ENCODE measurements around the gene ZDHHC12. TPM values are rescaled to one million over a fixed set of nuclear protein-coding genes. Genes with fewer than 3 reads are reported as not detected.

The ZDHHC12 gene
- total and polyA plus RNA-seq, 2 of the 13 experiments (the other 11 are each of a cell fraction or from before 2014, with no cell fraction given) = 25.4 to 28.0 TPM

- peaks cover 5 to 31% of the 10 kb centered on the region in 2 experiments; a peak in 4 of 5 replicates for H3K36me3 ChIP-seq (replicated peaks in 1 of 2; ENCODE audit: control insufficient read depth in 1 of 2, insufficient read depth in 2 of 2, low read length in 2 of 2)
- H4K20me1 ChIP-seq (ENCODE audit: insufficient read depth, low read length) = peaks cover 19% of the 10 kb centered on the region
- ChIA-PET POLR2A (interaction anchor here (0.6 to 1.3 kb wide), 5 partner anchors 26 to 140 kb away, joined by 3 to 6 read pairs (median 3); partner anchors contain the start of genes DYNC2I2 and SPOUT1), CTCF (ENCODE audit: low intra/inter-chr PET ratio, low total read pairs) (no interaction called here)
- 1% methylated on average over 16 of the region's 80 CpGs for WGBS (ENCODE audit: low lambda C conversion rate)
- peak overlapping the region; percentile 78 for H3K27ac ChIP-seq (ENCODE audit: extremely low read length, insufficient read depth, low read length)
- peaks cover 61% of the 10 kb centered on the region for H3K4me1 ChIP-seq (ENCODE audit: insufficient read depth, low read length)
- peak overlapping the region; percentile 83 for H3K9ac ChIP-seq (ENCODE audit: insufficient read depth, low read depth, low read length)
- H2AFZ ChIP-seq (ENCODE audit: low read length) = no peak overlapping the region
- TF ChIP-seq JARID2 (CRISPR knock-in tag; IDR thresholded peaks at IDR 0.05; ENCODE audit: insufficient replicate concordance) (no peak), YEATS4 (CRISPR knock-in tag; IDR thresholded peaks at IDR 0.05; ENCODE audit: borderline replicate concordance) (no peak), ZNF558 (CRISPR knock-in tag; IDR thresholded peaks at IDR 0.05; ENCODE audit: borderline replicate concordance) (0 out of 2 replicates have a peak, but pooled peaks have one; percentile 13), SKI (IDR thresholded peaks at IDR 0.05; ENCODE audit: partially characterized antibody) (peak; percentile 7), PHF20 (CRISPR knock-in tag; IDR thresholded peaks at IDR 0.05) (no peak), AGO2 (optimal IDR thresholded peaks at IDR 0.05; ENCODE audit: low read depth, low read length) (peak; percentile 63), YY1 (IDR thresholded peaks at IDR 0.05; ENCODE audit: insufficient read depth, insufficient replicate concordance, low read depth, low read length) (peak; percentile 41), ZNF747 (CRISPR knock-in tag; IDR thresholded peaks at IDR 0.05; ENCODE audit: borderline replicate concordance) (no peak), HNRNPK (IDR thresholded peaks at IDR 0.05; ENCODE audit: low read depth, low read length, poor library complexity, severe bottlenecking) (peak; percentile 67), AGO1 (IDR thresholded peaks at IDR 0.05; ENCODE audit: low read depth, low read length, poor library complexity, severe bottlenecking) (no peak), PATZ1 (CRISPR knock-in tag; IDR thresholded peaks at IDR 0.05) (peak; percentile 27; the same call in 1 of the 2 replicates), SALL1 (CRISPR knock-in tag; IDR thresholded peaks at IDR 0.05) (0 out of 2 replicates have a peak, but pooled peaks have one; percentile 4), ZSCAN20 (CRISPR knock-in tag; IDR thresholded peaks at IDR 0.05; ENCODE audit: borderline replicate concordance) (no peak)
- H3K79me2 ChIP-seq (ENCODE audit: insufficient read depth, low read length) = peaks cover 41% of the 10 kb centered on the region
- no peak for FAIRE-seq
- no peaks in the 10 kb centered on the region; a peak in 1 of 5 replicates for H3K27me3 ChIP-seq (ENCODE audit: control insufficient read depth in 1 of 2, insufficient read depth in 2 of 2, low read length in 2 of 2)
- no peaks in the 10 kb centered on the region for H3K9me3 ChIP-seq (ENCODE audit: low read length)
- H3K4me3 ChIP-seq (replicated peaks in 1 of 3; ENCODE audit: insufficient read depth in 1 of 3, low read depth in 2 of 3, low read length in 3 of 3) = peak overlapping the region; percentile 63 to 77 (median 71); a peak in 5 of 6 replicates
- intact Hi-C loops (cut with micrococcal nuclease; ENCODE audit: unreplicated experiment) = loop anchor here (5.0 kb wide), 1 partner anchor 52 kb away; no protein-coding TSS in a partner anchor
- in situ Hi-C loops (cut with HindIII; ENCODE audit: extremely low pct_ligation_motif_present, low pct_unique_long_range_greater_than_20kb) = no loop called here
- no peak overlapping the region for H3K4me2 ChIP-seq (ENCODE audit: low read depth, low read length)
- no TSS peak for BruUV-seq (replicated peaks)
- no peak for ATAC-seq
- DNase-seq (ENCODE audit: low spot score) = no peak
Observed at GRCh38 chr9:128689293-128689774, 34.6 kb downstream of the ZDHHC12 start.

Measured in HepG2 (cell line).